Activated naive CD8-positive, alpha-beta T cell treated with anti-CD3 and anti-CD28 coated beads for 36 hours (primary cell): ENCODE results near the gene ALDH4A1. TPM values are rescaled to one million over a fixed set of nuclear protein-coding genes. Genes with fewer than 3 reads are reported as not detected.

Experiments
- DNase-seq: peaks from one replicate; pipeline ENCODE4 v3.0.0; 2021
- H3K27ac Mint-ChIP-seq: one replicate; pipeline ENCODE4 v1.8.0; 2022; ENCODE audit warnings: mild to moderate bottlenecking, moderate library complexity, mixed read lengths
- H3K27me3 Mint-ChIP-seq: one replicate; pipeline ENCODE4 v1.8.0; 2022; ENCODE audit warnings: mild to moderate bottlenecking, mixed read lengths
- H3K36me3 Mint-ChIP-seq: one replicate; pipeline ENCODE4 v1.8.0; 2021; ENCODE audit warnings: mild to moderate bottlenecking, mixed read lengths
- H3K4me1 Mint-ChIP-seq: one replicate; pipeline ENCODE4 v1.8.0; 2021; ENCODE audit warnings: mixed read lengths
- H3K4me3 Mint-ChIP-seq: one replicate; pipeline ENCODE4 v1.8.0; 2022; ENCODE audit warnings: mild to moderate bottlenecking, moderate library complexity, mixed read lengths
- H3K9me3 Mint-ChIP-seq: one replicate; pipeline ENCODE4 v1.8.0; 2022; ENCODE audit warnings: mixed read lengths
- total RNA-seq, 2 experiments: library from RNA; stranded (reverse); gene quantifications; one replicate each; pipeline ENCODE4 v1.2.3, GENCODE V29; 2021

The ALDH4A1 gene
- 1 to 10 TPM; 3.9 to 4.7 TPM for total RNA-seq

GRCh38 chr1:18902523-18903290, at the start of gene ALDH4A1:
TSS of gene ALDH4A1 (minus strand) at chr1:18902555. CDS start at chr1:18902523, 32 bp downstream.
- H3K4me3 Mint-ChIP-seq, result peak within 1 kb of the TSS; percentile 93
- peak within 1 kb of the TSS; percentile 98 for H3K27ac Mint-ChIP-seq
- no peaks in the 10 kb centered on the region for H3K36me3 Mint-ChIP-seq
- H3K4me1 Mint-ChIP-seq, result peaks cover 26% of the 10 kb centered on the region
- no peaks in the 10 kb centered on the region for H3K9me3 Mint-ChIP-seq
- H3K27me3 Mint-ChIP-seq, result no peaks in the 10 kb centered on the region
- DNase-seq, result peak; percentile 93

DNA sequence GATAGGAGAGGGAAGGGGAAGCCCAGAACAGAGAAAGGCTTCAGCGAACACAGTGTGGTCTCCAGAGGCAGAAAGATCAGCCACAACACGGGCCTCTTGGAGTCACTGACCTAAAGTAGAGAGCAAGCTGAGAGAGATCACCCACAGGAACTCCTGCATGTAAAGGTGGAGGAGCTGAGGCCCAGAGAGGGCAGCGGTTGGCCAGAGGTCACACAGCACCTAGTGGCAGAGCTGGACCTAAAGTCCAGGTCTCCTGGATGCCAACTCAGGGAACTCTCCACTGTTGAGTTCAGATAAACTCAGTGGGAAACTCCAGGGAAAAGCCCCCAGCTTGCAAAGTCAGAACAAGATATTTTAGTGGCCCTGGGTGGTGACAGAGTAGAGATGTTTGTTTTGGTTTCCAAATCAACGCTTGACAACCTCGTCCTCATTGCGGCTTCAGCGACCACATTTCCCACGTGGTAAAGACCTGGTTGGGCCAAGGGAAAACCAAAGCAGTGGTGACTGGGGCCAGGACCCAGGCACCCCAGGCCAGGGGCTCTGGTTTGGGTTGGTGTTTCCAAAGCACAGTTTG, 49.5 kb upstream of the ALDH4A1 start:
- Mint-ChIP-seq H3K27me3 (no peaks in the 10 kb centered on the region), H3K9me3 (no peaks in the 10 kb centered on the region), H3K4me3 (peak overlapping the region; percentile 57), H3K27ac (peak overlapping the region; percentile 95), H3K4me1 (peaks cover 80% of the 10 kb centered on the region), H3K36me3 (peaks cover 13% of the 10 kb centered on the region)
- peak; percentile 89 for DNase-seq

GRCh38 chr1:18951416-18951815, 49.1 kb upstream of the ALDH4A1 start:
- H3K36me3 Mint-ChIP-seq, result peaks cover 13% of the 10 kb centered on the region
- peak; percentile 22 for DNase-seq

DNA sequence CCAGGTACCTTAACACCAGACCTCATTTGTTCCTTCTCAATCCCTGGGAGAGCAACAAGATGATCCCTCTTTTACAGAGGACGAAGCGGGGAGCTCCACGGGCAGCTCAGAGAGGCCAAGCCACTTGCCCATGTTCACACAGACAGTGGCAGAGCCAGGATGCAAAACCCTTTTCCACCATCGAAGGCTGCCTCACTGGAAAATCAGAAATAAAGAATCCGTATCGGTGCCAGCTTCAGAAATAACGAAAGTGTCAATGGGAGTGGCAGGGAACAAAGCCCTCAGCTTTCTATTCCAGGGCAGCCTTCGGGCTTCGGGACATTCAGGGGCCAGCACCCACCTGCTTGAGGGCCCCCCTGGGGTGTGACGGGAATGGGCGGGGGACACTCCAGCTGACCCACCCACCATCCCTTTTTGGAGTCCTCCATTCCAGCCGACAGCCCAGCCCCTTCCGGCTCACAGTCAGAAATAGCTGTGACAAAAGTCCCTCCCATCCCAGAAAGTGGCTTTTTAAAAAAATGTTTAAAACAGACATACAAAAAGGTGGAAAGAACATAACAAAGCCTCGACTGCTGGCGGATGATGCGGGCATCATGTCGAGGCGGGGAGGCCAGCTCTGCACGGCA, 48.2 kb upstream of the ALDH4A1 start:
- Mint-ChIP-seq H3K27ac (peak overlapping the region; percentile 95), H3K9me3 (no peaks in the 10 kb centered on the region), H3K4me1 (peaks cover 89% of the 10 kb centered on the region), H3K27me3 (no peaks in the 10 kb centered on the region), H3K36me3 (peaks cover 13% of the 10 kb centered on the region), H3K4me3 (peak overlapping the region; percentile 78)
- no peak for DNase-seq

More at GRCh38 chr1:18951416-18951815, 49.1 kb upstream of the ALDH4A1 start:
- H3K27me3 Mint-ChIP-seq, result no peaks in the 10 kb centered on the region
- peak overlapping the region; percentile 95 for H3K27ac Mint-ChIP-seq
- no peaks in the 10 kb centered on the region for H3K9me3 Mint-ChIP-seq
- peaks cover 83% of the 10 kb centered on the region for H3K4me1 Mint-ChIP-seq
- peak overlapping the region; percentile 78 for H3K4me3 Mint-ChIP-seq

DNA sequence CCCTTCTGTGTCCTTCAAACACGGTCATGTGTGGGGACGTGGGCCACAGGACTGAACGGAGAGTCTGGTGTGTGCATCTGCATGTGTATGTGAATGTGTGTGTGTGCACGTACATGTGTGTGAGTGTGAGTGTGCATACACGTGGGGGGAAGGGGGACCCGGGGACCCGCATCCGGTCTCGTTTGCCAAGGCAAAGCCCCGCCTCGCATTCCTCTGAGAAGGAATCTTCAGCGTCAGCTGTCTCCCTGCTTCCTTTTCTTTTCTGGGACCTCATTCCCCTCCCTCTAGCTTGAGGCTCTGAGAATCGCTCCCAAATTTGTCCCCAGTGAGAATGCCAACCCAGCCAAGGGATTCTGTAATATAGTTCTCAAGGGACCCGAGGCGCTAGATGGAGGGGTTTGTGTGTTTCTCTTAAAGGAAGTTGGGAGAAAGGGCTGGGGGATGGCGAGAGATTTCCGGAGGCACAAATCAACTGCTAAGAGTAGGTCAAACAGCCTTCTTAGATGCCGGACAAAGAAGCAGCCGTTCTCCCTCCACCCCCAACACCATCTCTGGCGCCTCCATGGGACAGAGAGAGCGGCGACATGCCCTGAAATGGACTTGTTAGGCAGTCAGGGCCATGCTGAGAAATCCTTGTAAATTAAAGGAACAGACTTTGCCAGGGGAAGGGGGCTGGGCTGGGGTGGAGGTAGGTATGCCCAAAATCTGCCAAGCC, 47.5 kb upstream of the ALDH4A1 start:
- Mint-ChIP-seq H3K4me1 (peaks cover 92% of the 10 kb centered on the region), H3K4me3 (peak overlapping the region; percentile 78), H3K27me3 (no peaks in the 10 kb centered on the region), H3K27ac (peak overlapping the region; percentile 95), H3K36me3 (peaks cover 13% of the 10 kb centered on the region), H3K9me3 (no peaks in the 10 kb centered on the region)
- DNase-seq, result no peak

DNA sequence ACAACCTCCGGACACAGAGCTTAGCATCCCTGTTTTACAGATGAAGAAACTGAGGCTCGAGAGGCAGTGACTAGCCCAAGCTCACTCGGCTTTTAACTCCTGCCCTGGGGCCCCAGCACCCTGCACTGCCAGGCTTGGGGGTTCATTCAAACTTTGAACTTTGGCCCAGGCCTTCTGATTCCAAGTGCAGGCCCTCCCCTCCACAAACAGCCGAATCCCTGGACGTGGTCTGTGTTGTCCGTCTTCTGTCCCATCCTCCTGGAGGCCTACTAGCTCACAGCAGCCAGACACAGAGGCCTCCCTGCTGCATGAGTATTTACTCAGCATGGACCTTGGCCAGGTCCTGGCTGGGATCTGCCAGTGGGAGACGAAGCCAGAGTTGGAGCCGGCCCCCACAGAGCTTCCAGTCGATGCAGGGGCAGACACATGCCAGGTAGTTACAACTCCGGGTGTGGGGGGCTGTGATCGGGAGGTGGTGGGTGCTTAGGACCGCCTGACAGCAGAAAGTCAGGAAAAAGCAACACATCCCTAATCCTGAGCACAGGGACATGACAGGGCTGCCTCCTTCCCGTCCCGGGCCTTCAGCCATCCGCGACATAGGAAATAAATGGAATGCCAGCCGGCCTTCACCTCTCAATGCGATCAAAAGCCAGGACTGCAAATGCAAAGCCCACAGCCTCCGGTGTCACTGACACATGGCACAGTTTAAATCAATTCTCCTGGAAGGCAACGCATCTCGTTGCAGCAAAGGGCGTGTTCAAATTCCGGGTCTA, 46.7 kb upstream of the ALDH4A1 start:
- Mint-ChIP-seq H3K4me1 (peaks cover 88% of the 10 kb centered on the region), H3K4me3 (peak overlapping the region; percentile 78), H3K36me3 (peaks cover 13% of the 10 kb centered on the region), H3K27me3 (no peaks in the 10 kb centered on the region), H3K9me3 (no peaks in the 10 kb centered on the region), H3K27ac (peak overlapping the region; percentile 95)
- no peak for DNase-seq

GRCh38 chr1:18948048-18948912, 45.9 kb upstream of the ALDH4A1 start:
- peak overlapping the region; percentile 56 for H3K4me3 Mint-ChIP-seq
- no peaks in the 10 kb centered on the region for H3K9me3 Mint-ChIP-seq
- peak overlapping the region; percentile 95 for H3K27ac Mint-ChIP-seq
- DNase-seq, result peak; percentile 48
- peaks cover 9% of the 10 kb centered on the region for H3K36me3 Mint-ChIP-seq
- no peaks in the 10 kb centered on the region for H3K27me3 Mint-ChIP-seq
- H3K4me1 Mint-ChIP-seq, result peaks cover 82% of the 10 kb centered on the region

DNA sequence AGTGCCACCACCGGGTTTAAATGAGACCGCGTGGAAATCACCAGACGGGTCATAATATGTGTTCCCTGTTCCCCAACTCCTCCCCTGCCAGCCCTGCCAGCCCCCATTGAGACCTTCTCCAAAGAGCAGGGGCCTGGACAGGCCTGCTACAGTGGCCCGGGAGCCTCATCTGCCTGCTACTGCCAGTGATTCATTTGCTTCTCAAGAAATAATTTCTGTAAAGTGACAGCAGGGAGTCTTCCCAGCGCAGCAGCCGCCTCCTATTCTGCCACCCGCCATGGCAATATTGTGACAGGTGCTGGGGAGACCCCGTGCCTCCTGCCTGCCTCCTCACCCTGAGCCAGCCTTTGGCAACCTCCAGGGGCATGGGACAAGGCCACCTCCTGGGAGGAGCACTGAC, 45.2 kb upstream of the ALDH4A1 start:
- Mint-ChIP-seq H3K9me3 (no peaks in the 10 kb centered on the region), H3K36me3 (peaks cover 6% of the 10 kb centered on the region), H3K27ac (peak overlapping the region; percentile 40), H3K4me1 (peaks cover 75% of the 10 kb centered on the region), H3K27me3 (no peaks in the 10 kb centered on the region), H3K4me3 (no peak overlapping the region)
- DNase-seq, result no peak

- peak overlapping the region; percentile 55 for H3K27ac Mint-ChIP-seq
- H3K4me1 Mint-ChIP-seq, result peaks cover 70% of the 10 kb centered on the region
- DNase-seq, result no peak
- H3K36me3 Mint-ChIP-seq, result peaks cover 2% of the 10 kb centered on the region
- no peaks in the 10 kb centered on the region for H3K9me3 Mint-ChIP-seq
- H3K4me3 Mint-ChIP-seq, result no peak overlapping the region
- H3K27me3 Mint-ChIP-seq, result no peaks in the 10 kb centered on the region
These were observed 44.4 kb upstream of the ALDH4A1 start for GRCh38 chr1:18946550-18947381.

DNA sequence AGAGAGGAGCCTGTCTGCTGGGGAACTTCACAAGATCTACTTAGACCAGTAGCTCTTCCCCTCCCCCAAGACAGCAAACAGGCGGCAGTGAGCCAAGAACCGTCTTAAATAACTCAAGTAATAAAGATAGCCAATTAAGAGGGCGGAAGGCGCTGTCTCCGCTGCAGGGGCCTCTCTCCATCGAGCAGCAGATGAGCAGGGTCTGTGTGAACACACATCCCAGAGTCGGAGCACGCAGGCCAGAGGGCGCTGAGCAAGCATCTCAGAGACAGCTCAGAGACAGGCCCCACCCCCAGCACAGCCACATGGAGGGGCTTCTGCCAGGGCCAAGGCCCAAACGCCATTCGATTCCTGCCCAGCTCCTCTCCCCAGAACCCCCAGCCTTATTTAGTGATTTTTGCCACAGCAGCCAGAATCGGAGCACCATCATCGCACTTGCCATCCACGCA, 43.1 kb upstream of the ALDH4A1 start:
- no peak for DNase-seq
- H3K27me3 Mint-ChIP-seq, result no peaks in the 10 kb centered on the region
- no peaks in the 10 kb centered on the region for H3K9me3 Mint-ChIP-seq
- H3K27ac Mint-ChIP-seq, result peak overlapping the region; percentile 0
- peaks cover 2% of the 10 kb centered on the region for H3K36me3 Mint-ChIP-seq
- peaks cover 66% of the 10 kb centered on the region for H3K4me1 Mint-ChIP-seq
- H3K4me3 Mint-ChIP-seq, result no peak overlapping the region

DNA sequence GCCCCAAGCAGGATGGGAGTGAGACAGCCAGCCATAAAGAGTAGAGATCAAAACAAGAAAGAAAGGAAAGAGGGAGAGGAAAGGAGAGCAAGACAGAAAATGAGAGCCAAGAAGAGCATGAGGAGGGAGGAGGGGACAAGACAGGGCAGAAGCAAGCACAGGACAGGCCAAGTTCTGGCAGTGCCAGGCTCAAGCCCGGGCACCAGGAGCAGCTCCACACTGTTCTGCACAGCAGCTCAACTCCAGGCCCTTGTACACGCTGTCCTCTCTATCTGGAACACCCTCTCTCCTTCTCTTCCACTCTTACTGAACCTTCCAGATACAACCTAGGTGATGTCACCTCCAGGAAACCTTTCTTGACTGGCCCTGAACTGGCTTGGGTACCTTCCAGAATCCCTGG, 42.5 kb upstream of the ALDH4A1 start:
- Mint-ChIP-seq H3K9me3 (no peaks in the 10 kb centered on the region), H3K4me1 (peaks cover 60% of the 10 kb centered on the region), H3K27ac (no peak overlapping the region), H3K27me3 (no peaks in the 10 kb centered on the region), H3K36me3 (peaks cover 2% of the 10 kb centered on the region), H3K4me3 (no peak overlapping the region)
- DNase-seq, result no peak

- no peaks in the 10 kb centered on the region for H3K9me3 Mint-ChIP-seq
- H3K36me3 Mint-ChIP-seq, result peaks cover 2% of the 10 kb centered on the region
- H3K4me1 Mint-ChIP-seq, result peaks cover 55% of the 10 kb centered on the region
- no peaks in the 10 kb centered on the region for H3K27me3 Mint-ChIP-seq
- DNase-seq, result no peak
- H3K27ac Mint-ChIP-seq, result no peak overlapping the region
- no peak overlapping the region for H3K4me3 Mint-ChIP-seq
These were observed 41.7 kb upstream of the ALDH4A1 start for GRCh38 chr1:18943914-18944572.
